SU-DHL-6 (cell line): Measurements from ENCODE around the gene SLC25A44.

Experiments used
- CTCF ChIP-seq: fragments of 200-600 bp; sonication (generic); IDR thresholded peaks from one replicate; pipeline ENCODE4 v1.5.1; 2017; ENCODE audit warnings: antibody characterized with exemption, mild to moderate bottlenecking, low read length, moderate library complexity; ENCODE audit not compliant: insufficient read depth, poor library complexity, severe bottlenecking
- EZH2phosphoT487 ChIP-seq: fragments of 200-600 bp; sonication (generic), shearing (Covaris generic); conservative IDR thresholded peaks from 2 replicates; pipeline ENCODE4 v1.6.1; 2018; ENCODE audit warnings: mild to moderate bottlenecking, antibody characterized with exemption, low read length, moderate library complexity, mixed read lengths

DNA sequence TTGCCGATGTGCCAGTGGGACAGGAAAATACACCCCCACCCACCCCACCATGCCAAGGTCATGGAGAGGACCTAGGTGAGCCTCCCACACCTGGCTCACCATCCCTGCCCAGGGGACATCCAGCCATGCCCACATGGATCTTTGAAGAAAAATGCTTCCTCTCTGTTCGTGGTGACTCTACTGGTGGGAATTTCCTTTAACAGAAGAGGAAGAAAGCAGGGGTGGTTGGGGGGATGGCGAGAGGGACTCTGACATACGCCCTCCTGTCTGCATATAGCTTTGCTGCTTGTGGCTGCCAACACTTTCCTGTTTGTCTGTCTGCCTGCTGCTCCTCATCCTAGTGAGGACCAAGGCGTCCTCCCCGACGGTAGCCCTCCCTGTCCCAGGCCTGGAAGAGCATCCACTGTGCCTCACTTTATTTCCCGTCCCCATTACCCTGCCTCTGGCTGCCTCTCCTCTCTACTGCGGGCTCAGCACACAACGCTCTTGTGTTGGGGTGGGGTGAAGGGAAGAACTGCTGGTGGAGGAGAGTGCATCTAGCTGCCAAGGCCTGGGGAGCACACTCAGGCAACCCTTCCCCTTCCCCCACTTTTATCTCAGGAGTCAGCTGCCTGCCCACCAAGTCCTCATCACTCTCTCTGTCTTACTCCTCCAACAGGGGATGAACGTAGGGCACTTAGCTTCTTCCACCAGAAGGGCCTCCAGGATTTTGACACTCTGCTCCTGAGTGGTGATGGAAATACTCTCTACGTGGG is 38.0 kb upstream of the SLC25A44 start:
- no peak for TF ChIP-seq CTCF
- no peak for TF ChIP-seq EZH2phosphoT487
